NOMO-1 treated with dmso at 0.1 percent for 144 hours (cell line): ENCODE data around the gene TERB1.

Source experiments
- DNase-seq: peaks from one replicate; lab custom pipeline; 2025; ENCODE audit not compliant: unreplicated experiment; lab: John Stamatoyannopoulos, UW

The TERB1 gene

GRCh38 chr16:66746682-66747081, 54.7 kb downstream of the TERB1 start:
- peak; percentile 96 for DNase-seq

GRCh38 chr16:66746048-66746447, 55.3 kb downstream of the TERB1 start:
- no peak for DNase-seq

- DNase-seq: no peak
Observed at GRCh38 chr16:66741950-66742808, 59.2 kb downstream of the TERB1 start.

DNA sequence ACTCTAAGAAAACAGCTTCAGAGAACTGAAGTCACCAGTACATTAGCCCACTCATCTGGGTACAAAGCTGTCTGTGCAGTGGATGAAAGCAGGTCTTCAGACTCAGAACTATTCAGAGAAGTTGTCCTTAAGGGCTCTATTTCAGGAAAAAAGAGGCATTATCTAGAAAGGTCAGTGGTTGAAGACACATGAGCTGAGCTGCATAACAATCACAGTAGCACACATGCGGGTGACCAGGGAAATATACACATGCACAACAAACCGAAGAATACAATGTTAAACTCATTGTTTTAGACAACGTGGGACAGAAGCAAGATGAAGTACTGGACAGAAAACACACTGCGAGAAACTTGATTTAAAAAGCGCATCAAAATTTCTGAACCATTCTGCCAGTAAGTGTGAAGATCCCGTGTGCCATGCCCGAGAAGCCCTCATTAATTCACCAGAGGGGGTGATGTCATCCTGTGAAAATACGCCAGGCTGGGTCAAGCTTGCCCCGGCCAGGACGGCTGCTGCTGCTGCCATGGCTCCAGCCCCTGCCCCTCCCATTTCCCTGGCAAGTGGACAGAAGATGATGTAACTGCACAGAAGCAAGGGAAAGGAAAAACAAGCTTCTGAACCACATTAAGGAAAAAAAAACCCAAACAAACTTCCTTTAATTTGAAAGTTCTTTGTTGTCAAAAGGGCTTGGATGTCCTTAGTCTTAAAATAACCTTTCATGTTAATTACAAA, 60.0 kb downstream of the TERB1 start:
- DNase-seq: no peak

GRCh38 chr16:66740533-66740932, 60.9 kb downstream of the TERB1 start:
- DNase-seq: no peak

- DNase-seq: no peak
Observed at GRCh38 chr16:66740010-66740409, 61.4 kb downstream of the TERB1 start.

GRCh38 chr16:66735891-66736290, 65.5 kb downstream of the TERB1 start:
- no peak for DNase-seq

GRCh38 chr16:66731101-66731500, 70.3 kb downstream of the TERB1 start:
- DNase-seq: no peak

GRCh38 chr16:66728804-66729203, 72.6 kb downstream of the TERB1 start:
- no peak for DNase-seq

DNA sequence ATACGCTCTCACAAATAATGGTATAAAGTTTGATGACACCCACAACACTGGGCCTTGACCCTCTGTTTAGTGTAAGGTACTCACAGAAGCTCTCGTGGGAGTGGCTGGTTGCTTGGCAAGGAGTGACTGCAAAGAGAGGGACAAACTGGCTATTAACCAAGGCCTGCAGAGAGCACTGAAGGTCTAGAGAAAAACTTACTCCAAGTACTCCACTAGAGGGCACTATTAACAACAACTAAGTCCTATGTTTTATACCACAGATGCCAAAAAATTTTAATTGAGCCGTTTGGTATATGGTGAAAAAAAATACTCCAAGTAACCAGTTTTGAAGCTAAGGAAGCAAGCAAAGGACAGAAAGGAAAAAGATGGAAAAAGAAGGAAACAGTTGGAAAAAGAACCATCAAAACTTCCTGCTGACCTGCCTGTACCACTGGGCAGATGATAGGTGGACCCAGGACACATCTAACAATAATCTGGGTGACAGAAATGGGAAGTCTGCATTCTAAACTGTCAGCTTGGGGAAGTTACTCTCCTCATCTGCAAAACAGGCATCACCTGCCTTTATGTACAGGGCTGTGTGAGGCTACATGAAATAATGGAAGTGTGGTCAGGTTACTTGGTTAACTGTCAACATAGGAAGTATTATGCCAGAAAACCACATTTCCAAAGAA, 73.1 kb downstream of the TERB1 start:
- DNase-seq: no peak

GRCh38 chr16:66720766-66721165, 80.6 kb downstream of the TERB1 start:
- DNase-seq: no peak

DNA sequence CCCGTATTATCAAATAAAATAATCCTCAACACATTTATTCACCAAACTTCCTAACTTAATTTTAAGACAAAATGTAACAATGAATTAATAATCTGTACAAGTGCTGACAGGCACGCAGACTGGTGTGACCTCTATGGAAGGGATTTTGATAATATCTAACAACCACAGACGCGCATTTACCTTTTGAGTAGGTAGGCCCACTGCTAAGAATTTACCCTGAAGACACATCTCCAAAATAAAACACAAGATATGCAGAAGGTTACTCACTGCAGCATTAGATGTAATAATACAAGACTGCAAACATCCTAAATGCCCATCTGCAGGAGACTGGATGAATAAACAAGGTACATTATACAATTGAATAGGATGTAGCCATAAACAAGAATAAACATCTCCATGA, 82.1 kb downstream of the TERB1 start:
- DNase-seq: no peak

DNA sequence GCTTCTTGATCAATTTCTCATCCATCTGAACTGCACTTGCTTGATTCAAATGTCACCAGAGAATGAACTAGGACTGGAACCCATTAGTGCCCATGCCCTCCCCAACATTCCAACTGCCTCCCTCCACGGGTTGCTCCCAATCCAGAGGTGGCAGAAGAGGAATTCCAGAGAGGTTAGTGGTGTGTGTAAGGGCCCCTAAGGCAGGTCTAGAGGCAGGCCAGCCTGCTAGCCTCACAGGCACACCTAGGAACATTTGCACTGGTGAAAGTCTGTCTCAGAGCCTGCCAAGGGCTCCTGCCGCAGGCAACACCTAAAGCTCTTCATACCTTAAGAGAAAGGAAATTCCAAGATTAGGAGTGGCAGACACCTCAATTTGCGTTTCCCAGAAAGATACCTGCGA, 83.6 kb downstream of the TERB1 start:
- no peak for DNase-seq

- DNase-seq: no peak
Observed at GRCh38 chr16:66717112-66717675, 84.2 kb downstream of the TERB1 start.

DNA sequence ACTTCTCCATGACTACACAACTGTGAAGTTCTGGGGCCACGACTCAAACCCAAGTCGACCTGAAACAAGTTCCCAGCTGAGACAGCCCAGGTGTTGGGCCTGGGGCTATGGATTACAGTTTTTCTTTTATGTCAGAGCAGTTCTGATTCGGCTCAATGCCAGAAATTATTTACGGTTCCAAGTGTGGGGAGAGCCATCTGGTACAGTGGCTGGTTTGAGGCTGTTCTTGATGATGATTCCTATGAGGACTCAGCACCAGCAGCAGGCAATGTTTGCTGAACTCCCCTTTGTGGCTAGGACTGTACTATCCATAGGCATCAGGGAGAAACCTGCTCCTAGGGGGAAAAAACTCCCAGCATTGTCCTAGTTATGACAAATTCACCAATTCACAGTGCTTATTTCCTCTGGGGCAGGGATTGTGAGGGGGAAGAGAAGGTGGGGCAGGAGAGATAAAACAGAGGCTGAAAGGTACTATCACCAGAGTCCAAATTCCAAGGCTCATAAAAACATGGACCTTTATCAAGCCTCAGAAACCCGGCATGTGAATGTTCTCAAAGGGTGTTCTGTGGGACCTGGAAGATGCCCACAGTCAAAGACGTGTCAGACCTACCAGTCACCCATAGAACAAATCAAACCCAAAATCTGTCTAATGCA, 86.6 kb downstream of the TERB1 start:
- DNase-seq: no peak

DNA sequence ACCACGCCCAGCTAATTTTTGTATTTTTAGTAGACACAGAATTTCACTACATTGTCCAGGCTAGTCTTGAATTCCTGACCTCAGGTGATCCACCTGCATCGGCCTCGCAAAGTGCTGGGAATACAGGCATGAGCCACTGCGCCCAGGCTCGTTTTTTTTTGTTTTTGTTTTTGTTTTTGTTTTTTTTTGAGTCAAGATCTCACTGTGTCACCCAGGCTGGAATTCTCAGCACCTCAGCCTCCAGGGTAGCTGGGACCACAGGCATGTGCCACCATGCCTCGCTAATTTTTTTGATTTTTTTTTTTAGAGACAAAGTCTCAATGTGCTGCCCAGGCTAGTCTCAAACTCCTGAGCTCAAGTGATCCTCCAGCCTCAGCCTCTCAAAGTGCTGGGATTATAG, 87.3 kb downstream of the TERB1 start:
- no peak for DNase-seq

GRCh38 chr16:66713076-66713475, 88.3 kb downstream of the TERB1 start:
- no peak for DNase-seq

DNA sequence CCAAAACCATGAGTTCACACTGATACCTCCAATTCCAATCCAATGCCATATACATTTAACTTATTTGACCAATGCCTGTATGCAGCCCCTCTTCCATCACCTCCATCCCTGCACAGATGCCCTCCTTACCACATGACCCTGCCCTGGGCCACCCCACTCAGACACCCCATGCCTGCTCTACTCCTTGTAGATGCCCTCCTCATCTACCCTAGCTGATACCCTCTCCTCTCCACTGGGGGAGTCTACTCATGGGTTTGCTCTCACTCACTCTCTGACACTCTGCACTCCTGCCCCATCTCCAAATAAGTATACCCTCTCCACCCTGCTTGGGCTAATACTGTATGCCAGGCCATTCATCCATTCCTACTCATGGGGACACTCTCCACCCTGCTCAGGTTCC, 88.9 kb downstream of the TERB1 start:
- no peak for DNase-seq

GRCh38 chr16:66711581-66711980, 89.8 kb downstream of the TERB1 start:
- no peak for DNase-seq

DNA sequence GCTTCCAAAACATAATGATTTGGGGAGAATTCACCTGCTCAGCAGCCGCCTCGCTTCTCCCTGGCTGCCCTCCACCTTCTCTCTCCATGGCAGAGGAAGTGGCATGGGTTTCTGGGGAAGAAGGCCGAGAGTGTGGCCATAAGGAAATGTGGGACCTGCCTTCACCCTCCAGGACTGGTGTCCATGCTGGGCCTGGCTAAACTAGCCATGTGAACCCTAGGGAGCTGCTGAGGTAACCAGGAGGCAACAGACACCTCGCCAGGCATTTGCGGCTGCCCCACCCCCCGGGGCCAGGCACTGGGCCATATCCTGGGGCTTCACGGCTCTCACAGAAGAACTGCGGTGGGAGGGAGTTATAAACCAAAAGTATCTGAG, 94.9 kb downstream of the TERB1 start:
- DNase-seq: no peak
